GM10847 (cell line): Measurements from ENCODE around the gene GC.

Source experiments
- POLR2A ChIP-seq: IDR thresholded peaks from 2 replicates; pipeline ENCODE4 v1.6.1; 2011; ENCODE audit not compliant: insufficient read length; ENCODE audit errors: extremely low read depth

The GC gene

GRCh38 chr4:71783972-71784371 is at the start of gene GC:
GC (minus strand) TSS chr4:71784079; CDS start chr4:71784018, 61 bp downstream.
- no peak for TF ChIP-seq POLR2A

- no peak for TF ChIP-seq POLR2A
These were observed 49.5 kb upstream of the GC start for GRCh38 chr4:71833232-71833900.

- TF ChIP-seq POLR2A = no peak
These were observed 48.2 kb upstream of the GC start for GRCh38 chr4:71832049-71832448.

- no peak for TF ChIP-seq POLR2A
These were observed 46.8 kb upstream of the GC start for GRCh38 chr4:71830497-71831190.

GRCh38 chr4:71828470-71828869 is 44.6 kb upstream of the GC start:
- TF ChIP-seq POLR2A = no peak

- no peak for TF ChIP-seq POLR2A
These were observed 43.9 kb upstream of the GC start for GRCh38 chr4:71827826-71828225.

GRCh38 chr4:71816676-71817303 is 32.9 kb upstream of the GC start:
- no peak for TF ChIP-seq POLR2A

- no peak for TF ChIP-seq POLR2A
These were observed 30.6 kb upstream of the GC start for GRCh38 chr4:71814433-71814832.

- no peak for TF ChIP-seq POLR2A
These were observed 23.6 kb upstream of the GC start for GRCh38 chr4:71807469-71807868.

- no peak for TF ChIP-seq POLR2A
These were observed 2.1 kb upstream of the GC start for GRCh38 chr4:71785959-71786358.

- no peak for TF ChIP-seq POLR2A
These were observed 804 bp upstream of the GC start for GRCh38 chr4:71784569-71785197.

GRCh38 chr4:71777891-71778290 is 6.0 kb downstream of the GC start:
- no peak for TF ChIP-seq POLR2A

- no peak for TF ChIP-seq POLR2A
These were observed 8.4 kb downstream of the GC start for GRCh38 chr4:71775449-71775848.

GRCh38 chr4:71774136-71774535 is 9.7 kb downstream of the GC start:
- TF ChIP-seq POLR2A = no peak

- no peak for TF ChIP-seq POLR2A
These were observed 10.9 kb downstream of the GC start for GRCh38 chr4:71773004-71773403.

- TF ChIP-seq POLR2A = no peak
These were observed 11.3 kb downstream of the GC start for GRCh38 chr4:71772592-71772991.

GRCh38 chr4:71771613-71772012 is 12.3 kb downstream of the GC start:
- no peak for TF ChIP-seq POLR2A

GRCh38 chr4:71769434-71769833 is 14.4 kb downstream of the GC start:
- TF ChIP-seq POLR2A = no peak
